Activated naive CD4-positive, alpha-beta T cell treated with Interleukin-2 at 50 U/mL for 16 hours (primary cell): ENCODE results near the gene DIDO1.
A peak's percentile ranks its signal among the peaks of the same experiment; 100 is the strongest.

Experiments
- DNase-seq: peaks from one replicate; pipeline ENCODE4 v3.0.0-alpha.2; 2020

Gene DIDO1

GRCh38 chr20:62926229-62927127 lies at the start of gene DIDO1:
TSS of gene DIDO1 (minus strand) at chr20:62926505.
- DNase-seq = peak; percentile 90

GRCh38 chr20:62975251-62975760 lies 49.0 kb upstream of the DIDO1 start:
- DNase-seq = no peak

- no peak for DNase-seq
These were observed 46.8 kb upstream of the DIDO1 start for GRCh38 chr20:62972845-62973745.

- peak; percentile 87 for DNase-seq
These were observed 45.9 kb upstream of the DIDO1 start for GRCh38 chr20:62971950-62972844.

- DNase-seq = no peak
These were observed 45.1 kb upstream of the DIDO1 start for GRCh38 chr20:62971211-62971949.

- no peak for DNase-seq
These were observed 44.3 kb upstream of the DIDO1 start for GRCh38 chr20:62970307-62971210.

GRCh38 chr20:62969939-62970306 lies 43.6 kb upstream of the DIDO1 start:
- no peak for DNase-seq

GRCh38 chr20:62969179-62969760 lies 43.0 kb upstream of the DIDO1 start:
- DNase-seq = no peak

GRCh38 chr20:62968378-62969178 lies 42.3 kb upstream of the DIDO1 start:
- no peak for DNase-seq

- DNase-seq = no peak
These were observed 41.5 kb upstream of the DIDO1 start for GRCh38 chr20:62967628-62968351.

- no peak for DNase-seq
These were observed 40.8 kb upstream of the DIDO1 start for GRCh38 chr20:62967149-62967501.

GRCh38 chr20:62966212-62967148 lies 40.2 kb upstream of the DIDO1 start:
- DNase-seq = no peak

- DNase-seq = no peak
These were observed 39.1 kb upstream of the DIDO1 start for GRCh38 chr20:62965363-62965771.

- DNase-seq = no peak
These were observed 38.4 kb upstream of the DIDO1 start for GRCh38 chr20:62964700-62965099.

- DNase-seq = no peak
These were observed 37.5 kb upstream of the DIDO1 start for GRCh38 chr20:62963614-62964397.

- DNase-seq = no peak
These were observed 36.7 kb upstream of the DIDO1 start for GRCh38 chr20:62962891-62963613.
